Measurements from ENCODE around the gene PPP2R5D. TPM values are rescaled to one million over a fixed set of nuclear protein-coding genes. Genes with fewer than 3 reads are reported as not detected.
A peak's percentile ranks its signal among the peaks of the same experiment; 100 is the strongest.
"Not testable (repeated sequence)": the region's sequence is repeated elsewhere in the genome, so short reads cannot be mapped to it uniquely, and the experiment has no call there.

Gene PPP2R5D
- total RNA-seq, 1 experiment from 2014 or later, result 94.2 TPM

DNA sequence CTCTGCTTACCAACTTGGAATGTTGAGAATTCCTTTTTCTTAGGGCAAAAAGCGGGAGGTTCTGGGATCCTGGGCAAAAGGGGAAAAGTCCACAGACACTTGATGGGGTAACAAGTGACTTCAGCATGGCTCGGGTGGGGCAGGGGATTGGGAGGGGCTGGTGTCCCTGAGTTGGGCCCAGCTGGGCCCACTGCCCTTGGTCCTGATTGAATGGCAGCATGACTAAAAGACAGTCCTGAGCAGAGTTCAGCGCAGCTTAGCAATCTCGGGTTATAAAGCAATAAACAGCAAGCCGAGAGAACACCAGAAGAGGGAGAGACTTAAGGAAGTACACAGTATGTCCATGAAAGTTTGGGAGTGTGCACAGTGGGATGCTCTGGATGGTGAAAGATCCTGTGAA lies 5.6 kb downstream of the PPP2R5D start:
- no peak for DNase-seq (ENCODE audit: low read depth)

DNA sequence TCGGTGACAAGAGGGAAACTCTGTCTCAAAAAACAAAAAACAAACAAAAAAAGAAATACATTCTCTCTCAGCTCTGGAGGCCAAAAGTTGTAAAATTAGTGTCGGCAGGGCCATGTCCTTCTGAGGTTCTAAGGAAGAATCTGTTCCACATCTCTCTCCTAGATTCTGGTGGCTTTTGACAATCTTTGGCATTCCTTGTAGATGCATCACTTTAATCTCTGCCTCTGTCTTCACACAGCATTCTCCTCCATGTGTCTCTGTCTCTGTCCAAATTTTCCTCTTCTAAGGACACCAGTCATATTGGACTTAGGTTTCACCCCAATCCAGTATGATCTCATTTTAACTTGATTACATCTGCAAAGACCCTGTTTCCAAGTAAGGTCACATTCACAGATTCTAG lies 9.1 kb downstream of the PPP2R5D start:
- DNase-seq (ENCODE audit: low read depth), result no peak

DNA sequence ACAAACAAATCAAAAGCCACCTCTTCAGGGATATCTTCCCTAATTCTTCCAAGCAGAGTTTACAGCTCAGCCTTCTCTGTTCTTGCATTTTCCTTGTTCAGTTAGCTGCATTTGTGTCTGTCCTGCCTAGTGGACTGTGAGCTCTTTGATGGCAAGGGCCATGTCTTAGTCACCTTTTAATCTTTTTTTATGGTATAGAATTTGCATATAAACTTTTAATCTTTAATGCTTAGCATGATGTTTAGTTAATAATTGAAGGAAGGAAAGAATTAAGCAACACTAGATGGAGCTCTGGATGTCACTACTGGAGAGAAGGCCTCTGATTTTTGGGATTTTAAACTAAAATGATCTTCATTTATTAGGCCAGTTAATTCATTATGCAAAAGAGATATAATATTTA lies 12.1 kb downstream of the PPP2R5D start:
- DNase-seq (ENCODE audit: low read depth), result no peak

DNA sequence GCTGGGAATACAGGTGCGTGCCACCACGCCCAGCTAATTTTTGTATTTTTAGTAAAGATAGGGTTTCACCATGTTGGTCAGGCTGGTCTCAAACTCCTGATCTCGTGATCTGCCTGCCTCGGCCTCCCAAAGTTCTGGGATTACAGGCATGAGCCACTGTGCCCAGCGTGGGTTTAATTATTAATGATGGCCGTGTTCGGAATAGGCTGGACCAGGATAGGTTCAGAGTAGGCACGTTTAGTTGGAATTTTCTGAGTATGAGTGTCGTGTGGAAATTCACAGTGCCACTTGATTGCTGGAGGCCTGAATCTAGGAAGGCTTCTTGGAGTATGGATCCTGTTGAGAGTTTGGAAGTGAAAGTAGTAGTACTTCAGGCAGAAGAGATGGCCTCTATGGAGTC lies 13.8 kb downstream of the PPP2R5D start:
- not testable (repeated sequence) for DNase-seq (ENCODE audit: low read depth)

DNA sequence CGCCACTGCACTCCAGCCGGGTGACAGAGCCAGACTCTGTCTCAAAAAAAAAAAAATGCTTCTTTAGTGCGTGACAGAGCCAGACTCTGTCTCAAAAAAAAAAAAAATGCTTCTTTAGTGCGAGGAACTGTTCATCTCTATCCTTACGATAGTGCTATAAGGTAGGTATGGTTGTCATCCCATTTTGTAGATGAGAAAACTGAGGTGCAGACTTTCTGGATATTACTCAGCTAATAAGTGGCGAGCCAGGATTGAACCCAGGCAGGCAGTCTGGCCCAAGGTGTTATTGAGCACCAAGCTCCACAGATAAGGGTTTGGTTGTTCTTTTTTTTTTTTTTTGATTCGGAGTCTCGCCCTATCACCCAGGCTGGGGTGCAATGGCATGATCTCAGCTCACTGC lies 17.5 kb downstream of the PPP2R5D start:
- no peak for DNase-seq (ENCODE audit: low read depth)

DNA sequence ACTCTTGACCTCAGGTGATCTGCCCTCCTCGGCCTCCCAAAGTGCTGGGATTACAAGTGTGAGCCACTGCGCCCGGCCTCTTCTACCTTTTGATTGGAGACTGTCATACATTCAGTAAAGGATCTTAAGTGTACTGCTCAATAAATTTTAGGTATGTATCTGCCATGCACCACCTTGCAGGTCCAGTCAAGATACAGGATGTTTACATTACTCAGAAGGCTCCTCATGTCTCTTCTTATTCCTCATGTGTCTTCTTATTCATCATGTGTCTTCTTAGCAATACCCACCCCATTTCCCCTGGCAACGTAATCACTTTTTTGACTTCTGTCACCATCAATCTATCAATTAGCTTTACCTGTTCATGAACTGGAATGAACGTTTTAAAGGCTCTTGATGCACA lies 21.5 kb downstream of the PPP2R5D start:
- DNase-seq (ENCODE audit: low read depth), result no peak

DNA sequence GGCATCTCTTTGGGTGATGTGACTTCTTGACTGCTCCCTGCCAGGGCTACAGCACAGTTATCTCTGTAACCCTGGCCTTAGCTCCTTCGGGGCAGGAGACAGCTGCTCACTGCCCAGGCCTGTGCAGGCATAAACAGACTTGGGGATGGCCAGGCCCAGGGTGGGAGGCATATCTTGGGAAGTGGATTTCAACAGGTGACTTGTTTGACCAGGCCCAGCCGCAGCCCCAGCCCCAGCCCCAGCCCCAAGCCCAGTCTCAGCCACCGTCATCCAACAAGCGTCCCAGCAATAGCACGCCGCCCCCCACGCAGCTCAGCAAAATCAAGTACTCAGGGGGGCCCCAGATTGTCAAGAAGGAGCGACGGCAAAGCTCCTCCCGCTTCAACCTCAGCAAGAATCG lies 21.9 kb downstream of the PPP2R5D start:
- no peak for DNase-seq (ENCODE audit: low read depth)

DNA sequence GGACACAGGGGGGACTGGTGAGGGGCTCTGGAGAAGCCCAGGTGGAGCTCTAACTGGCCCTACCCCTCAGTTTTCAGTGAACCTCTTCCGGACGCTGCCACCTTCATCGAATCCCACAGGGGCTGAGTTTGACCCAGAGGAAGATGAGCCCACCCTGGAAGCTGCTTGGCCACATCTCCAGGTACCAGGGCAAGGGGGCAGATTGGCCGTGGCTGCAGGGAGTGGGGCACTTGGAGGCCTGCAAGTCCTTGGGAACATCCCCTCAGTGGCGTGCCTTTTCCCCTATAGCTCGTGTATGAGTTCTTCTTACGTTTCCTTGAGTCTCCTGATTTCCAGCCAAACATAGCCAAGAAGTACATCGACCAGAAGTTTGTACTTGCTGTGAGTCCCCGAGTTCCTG lies 22.8 kb downstream of the PPP2R5D start:
- DNase-seq (ENCODE audit: low read depth), result no peak

DNA sequence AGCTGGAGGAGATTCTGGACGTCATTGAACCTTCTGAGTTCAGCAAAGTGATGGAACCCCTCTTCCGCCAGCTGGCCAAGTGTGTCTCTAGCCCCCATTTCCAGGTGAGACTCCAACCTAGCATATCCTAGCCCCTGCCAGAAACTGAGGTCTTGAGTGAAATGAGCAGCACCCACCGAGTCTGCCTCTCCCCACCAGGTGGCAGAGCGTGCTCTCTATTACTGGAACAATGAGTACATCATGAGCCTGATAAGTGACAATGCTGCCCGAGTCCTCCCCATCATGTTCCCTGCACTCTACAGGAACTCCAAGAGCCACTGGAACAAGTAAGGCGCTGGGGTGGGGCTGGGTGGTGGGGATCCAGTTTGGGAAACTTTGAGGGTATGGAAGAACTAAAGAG lies 24.8 kb downstream of the PPP2R5D start:
- peak; percentile 59 for DNase-seq (ENCODE audit: low read depth)

DNA sequence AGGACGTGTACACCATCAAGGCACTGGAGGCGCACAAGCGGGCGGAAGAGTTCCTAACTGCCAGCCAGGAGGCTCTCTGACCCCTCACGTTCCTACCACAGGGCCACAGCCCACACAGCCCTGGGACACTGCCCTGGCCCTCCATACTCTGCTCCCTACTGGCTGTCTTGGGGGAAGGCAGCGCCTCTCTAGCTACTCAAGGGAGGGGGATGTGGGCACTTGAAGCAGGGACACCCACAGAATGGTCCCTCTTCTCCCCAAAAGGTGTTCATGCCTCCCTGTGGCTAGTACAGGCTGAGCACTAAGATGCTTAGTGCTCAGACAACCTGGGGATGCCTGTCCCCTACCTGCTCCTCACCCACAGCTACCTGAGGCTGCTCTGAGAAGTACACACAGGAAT lies 26.8 kb downstream of the PPP2R5D start:
- no peak for DNase-seq (ENCODE audit: low read depth)

DNA sequence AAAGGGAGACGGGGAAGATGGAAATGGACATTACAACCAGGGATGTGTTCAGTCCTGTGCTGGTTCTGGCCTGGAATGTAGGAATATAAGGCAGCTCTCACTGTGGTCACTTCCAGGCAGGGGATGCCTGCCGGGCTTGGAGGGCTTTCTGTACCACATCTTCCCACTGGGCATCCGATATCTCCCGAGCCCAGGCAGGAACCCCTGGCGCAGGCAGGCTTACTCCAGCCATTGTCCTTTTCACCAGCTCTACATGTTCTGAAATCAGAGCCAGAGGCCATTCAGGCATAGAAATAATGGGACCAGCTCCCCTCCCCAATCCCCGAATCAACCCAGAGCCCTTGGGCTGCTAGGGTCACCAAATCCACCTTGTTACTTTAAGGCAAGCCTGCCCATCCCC lies 28.0 kb downstream of the PPP2R5D start:
- no peak for DNase-seq (ENCODE audit: low read depth)

DNA sequence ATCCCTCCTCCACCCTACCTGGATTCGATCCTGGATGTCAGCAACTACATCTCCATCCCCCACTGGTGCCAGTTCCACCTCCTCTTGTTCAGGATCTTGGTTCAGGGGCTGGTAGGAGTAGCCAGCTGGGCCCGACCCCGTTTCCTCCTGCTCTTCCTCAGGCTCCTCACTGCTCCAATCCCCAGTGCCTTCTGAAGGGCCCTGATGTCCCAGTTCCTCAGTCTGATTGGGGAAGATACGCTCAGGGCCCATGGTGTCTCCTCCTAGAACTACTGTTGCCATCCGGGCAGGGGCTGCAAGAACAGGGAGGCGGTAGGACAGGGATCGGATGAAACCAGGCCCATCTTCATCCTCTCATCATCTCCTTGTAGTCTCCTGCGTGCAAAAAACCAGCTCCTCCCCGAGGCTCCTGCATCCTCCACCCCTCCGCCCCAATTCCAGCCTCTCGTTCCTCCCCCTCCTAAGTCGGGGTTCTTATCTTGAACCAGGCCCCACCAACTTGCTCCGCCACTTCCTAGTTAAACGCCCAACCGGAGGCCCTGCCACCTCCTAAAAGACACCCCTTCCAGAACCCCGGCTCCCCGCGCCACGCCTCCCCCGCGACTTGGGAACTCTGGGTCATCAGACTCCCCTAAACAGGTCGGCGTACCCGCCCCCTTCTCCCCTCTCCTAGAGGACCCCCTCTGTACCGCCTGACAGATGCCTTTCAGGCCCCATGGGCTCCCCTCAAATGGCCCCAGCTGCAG lies 28.9 kb downstream of the PPP2R5D start:
- peak; percentile 70 for DNase-seq (ENCODE audit: low read depth)

DNA sequence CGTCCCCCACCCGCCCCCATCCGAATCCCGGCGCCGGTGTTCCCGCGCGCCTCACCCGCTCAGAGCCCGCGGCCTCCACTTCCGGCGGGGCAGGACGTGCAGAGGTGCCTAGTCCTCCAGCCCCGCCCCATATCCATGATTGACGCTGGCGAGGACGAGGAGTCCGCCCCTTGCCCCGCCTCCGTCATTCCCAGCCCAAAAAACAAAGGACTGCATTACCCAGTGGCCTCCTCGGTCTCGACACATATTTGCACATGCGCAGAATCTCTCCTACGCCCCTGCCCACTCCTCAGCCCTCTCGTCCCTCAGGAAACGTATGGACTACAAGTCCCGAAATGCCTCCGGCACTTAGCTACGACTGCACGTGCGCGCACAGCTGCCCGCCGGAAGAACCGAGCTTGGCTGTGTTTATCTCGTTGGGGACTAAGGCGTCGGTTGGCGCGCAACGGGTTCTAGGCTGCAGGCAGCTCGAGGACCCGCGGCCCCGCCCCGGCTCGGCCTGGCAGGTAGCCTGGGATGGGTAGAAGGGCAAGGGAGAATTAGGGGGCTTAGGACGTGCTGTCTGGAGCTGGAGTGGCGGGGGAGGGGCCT lies 29.6 kb downstream of the PPP2R5D start, which contains the start of the genes KLHDC3 and MEA1:
KLHDC3 (plus strand) TSS at position 407 of the 591 bp plus-strand sequence. CDS start 2,944 bp downstream, outside the sequence.
MEA1 (minus strand) TSS at position 104 of the 591 bp plus-strand sequence. CDS start 133 bp downstream, outside the sequence.
- DNase-seq (ENCODE audit: low read depth), result peak; percentile 100

DNA sequence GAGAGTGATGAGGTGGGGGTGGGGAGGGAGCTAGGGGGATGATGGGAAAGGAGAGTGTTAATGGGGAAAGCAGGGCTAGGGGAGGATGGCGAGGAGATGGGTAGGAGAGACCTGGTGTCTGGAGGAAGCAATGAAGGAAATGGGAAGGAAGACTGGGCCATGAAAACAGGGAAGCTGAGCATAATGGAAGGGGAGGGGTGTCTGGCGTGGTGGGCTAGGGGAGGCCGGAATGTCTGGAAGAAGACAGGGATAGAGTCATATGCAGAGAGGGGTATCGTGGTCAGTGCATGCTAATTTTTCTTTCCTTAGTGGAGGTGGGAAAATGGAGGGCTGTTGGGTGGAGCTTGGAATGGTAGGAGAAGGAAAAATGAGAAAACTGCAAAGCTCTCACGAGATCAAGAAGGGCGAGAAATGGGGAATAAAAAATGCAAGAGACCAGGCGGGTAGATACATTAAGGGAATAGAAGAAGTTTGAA lies 30.1 kb downstream of the PPP2R5D start:
- DNase-seq (ENCODE audit: low read depth), result peak; percentile 42

DNA sequence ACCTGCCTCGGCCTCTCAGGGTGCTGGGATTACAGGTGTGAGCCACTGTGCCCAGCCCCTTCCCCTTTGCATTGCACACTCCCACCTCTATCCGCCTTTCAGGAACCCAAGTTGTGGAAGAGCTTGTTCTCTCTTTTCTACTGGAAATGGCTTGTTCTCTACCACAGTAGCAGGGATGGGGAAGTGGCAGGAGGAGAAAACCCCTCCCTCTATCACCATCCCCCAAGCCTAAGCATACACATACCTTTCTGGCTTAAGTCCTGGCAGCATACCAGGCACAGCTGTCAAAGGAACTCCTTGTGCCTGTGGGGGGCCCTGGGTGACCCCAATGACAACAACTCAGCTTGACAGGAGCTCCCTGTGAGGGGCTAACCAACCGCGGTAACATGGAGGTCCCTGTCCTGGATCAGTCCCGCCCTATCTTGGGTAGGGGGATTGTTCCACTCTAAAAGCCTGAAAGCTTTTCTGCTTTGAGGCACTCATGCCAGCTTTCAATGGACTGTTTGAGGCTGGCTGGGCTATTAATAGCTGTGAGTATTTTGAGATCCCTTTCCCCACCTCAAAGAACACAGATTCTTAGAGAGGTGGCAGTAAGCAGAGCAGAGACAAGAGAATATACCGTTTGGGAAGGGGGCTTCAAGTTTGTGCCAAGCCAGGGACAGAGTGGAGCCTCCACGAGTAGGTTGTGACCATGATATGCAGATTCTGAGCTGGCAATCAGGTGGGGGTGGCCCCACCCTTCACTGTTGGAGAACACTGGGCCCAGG lies 32.0 kb downstream of the PPP2R5D start:
- no peak for DNase-seq (ENCODE audit: low read depth)

DNA sequence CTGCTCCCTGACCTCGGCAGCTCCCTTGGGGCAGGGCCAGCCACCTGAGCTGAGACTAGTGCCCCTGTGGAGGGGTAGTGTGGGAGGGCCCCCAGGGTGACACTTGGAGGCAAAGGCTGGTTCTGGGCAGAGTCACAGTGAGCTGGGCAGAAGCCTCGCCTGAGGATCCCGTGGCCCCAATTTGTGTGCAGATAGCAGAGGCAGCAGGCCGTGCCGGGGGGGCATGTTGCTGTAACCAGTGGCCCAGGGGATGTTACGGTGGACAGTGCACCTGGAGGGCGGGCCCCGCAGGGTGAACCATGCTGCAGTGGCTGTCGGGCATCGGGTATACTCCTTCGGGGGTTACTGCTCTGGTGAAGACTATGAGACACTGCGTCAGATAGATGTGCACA lies 32.6 kb downstream of the PPP2R5D start:
- no peak for DNase-seq (ENCODE audit: low read depth)

DNA sequence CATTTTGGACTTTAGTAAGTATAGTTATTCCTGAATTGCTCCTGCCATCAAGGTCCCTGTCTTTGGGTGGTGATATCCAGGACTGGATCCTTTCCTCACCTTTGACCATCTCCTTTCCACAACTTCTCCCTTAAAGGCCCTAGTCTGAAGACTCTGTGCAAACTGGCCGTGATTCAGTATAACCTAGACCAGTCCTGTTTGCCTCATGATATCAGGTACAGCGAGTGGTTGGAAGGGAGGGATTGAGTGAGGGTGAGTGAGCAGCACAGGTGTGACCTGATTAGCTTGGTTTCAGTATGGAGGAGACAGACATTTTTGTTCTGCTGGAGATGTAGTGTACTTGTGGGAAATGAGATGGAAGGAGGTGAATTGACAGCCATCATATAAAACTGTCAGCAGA lies 34.8 kb downstream of the PPP2R5D start:
- no peak for DNase-seq (ENCODE audit: low read depth)

DNA sequence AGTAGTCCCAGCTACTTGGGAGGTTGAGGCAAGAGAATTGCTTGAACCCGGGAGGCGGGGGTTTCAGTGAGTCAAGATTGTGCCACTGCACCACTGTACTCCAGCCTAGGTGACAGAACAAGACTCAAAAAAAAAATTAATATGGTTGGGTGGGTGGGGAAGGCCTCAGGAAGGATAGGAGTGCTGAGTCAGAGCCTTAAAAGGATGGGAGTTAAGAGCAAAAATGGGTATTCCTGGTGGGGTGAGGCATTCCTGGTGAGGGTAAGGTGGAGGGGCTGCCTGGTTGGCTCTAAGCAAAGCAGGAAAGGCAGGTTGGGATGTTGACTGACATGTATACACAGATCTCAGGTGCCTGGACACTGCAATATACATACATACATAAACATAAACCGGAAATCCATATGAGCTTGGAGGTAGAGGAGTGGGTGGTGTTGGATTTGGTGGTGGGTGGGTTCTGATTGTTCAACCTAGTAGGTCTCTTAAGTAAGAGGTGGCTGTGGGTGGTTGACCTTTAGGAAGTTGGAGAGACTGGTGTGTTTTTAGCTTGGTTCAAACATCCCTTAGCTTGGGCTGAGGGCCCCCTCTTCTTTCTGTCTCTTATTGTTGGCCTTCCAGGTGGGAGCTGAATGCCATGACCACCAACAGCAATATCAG lies 35.8 kb downstream of the PPP2R5D start:
- no peak for DNase-seq (ENCODE audit: low read depth)

DNA sequence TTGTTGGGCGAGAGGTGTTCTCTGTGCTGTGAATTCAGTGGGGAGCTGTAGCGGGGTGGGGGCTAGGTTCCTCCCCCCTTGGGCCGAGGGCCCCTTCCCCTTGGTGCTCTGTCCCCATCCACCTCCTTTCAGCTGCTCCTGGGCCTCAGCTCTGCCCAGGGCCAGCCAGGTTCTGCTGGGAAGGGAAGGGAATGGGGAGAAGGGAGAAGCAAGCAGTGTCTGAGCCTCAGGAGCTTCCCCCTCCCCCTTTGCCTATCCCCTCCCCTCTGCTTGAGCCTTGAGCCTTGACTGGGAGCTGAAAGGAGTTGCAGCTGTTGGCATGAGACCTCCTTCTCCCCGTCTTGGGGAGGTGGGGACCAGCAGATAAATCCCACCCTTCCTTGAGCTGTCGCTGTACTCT lies 36.5 kb downstream of the PPP2R5D start:
- DNase-seq (ENCODE audit: low read depth), result peak; percentile 41

DNA sequence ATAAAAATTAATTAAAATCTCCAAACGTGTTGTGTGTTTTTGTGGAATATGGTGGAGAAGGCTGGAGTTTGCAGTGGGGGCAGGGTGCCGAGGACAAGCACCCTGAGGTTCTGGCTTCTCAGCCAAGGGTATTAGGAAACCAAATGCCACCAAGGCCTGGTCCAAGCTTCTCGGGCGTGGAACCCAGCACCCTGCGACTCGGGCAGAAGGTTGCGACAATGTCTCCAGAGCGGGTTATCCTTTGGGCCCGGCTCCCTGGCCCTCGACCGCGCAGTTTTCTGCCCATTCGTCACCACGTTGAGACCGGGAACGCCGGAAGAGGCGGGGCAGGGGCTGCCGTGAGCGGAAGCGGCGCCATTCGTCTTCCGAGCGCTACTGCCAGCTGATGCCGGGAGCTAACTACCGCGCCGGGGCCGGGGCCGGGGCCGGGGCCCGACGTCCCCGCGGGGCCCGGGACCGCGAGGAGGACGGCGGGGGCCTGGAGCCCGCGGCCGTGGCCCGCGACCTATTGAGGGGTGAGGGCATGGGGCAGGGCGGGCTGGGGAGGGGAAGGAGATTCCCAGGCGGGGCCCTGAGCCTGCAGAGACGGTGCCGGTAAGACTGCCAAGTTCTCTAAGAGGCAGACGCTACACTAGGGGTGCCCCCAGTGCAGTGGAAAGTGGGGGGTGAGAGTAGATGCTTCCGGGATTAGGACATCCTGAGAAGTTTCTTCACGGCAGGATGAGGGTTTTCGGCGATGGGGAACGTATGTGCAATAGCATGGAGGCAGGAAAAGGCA lies 37.1 kb downstream of the PPP2R5D start, which contains the start of gene RRP36:
RRP36 (plus strand) TSS at position 354 of the 778 bp plus-strand sequence; CDS start at position 386, 32 bp downstream.
- peak; percentile 80 for DNase-seq (ENCODE audit: low read depth)

DNA sequence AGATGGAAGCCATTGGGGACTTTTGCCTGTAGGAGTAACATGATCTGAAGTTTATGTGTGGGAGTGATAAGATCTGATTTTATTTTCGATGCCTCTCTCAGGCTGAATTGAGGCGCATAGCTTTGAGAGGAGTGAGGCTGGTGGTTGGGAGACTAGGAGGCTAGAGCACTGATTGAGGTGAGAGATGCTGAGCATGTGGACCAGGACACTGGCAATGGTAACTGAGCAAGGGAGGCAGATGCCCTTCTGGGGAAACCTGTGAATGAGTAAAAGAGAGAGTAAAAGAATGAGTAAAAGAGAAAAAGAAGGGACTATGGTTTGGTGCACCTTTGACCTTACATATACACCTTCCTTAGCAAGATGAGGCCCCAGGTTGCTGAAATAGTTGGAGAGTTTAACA lies 40.1 kb downstream of the PPP2R5D start:
- DNase-seq (ENCODE audit: low read depth), result no peak
